ENCODE results near the gene SURF4.
"Not testable (repeated sequence)": the region's sequence is repeated elsewhere in the genome, so short reads cannot be mapped to it uniquely, and the experiment has no call there.

SURF4 gene

DNA sequence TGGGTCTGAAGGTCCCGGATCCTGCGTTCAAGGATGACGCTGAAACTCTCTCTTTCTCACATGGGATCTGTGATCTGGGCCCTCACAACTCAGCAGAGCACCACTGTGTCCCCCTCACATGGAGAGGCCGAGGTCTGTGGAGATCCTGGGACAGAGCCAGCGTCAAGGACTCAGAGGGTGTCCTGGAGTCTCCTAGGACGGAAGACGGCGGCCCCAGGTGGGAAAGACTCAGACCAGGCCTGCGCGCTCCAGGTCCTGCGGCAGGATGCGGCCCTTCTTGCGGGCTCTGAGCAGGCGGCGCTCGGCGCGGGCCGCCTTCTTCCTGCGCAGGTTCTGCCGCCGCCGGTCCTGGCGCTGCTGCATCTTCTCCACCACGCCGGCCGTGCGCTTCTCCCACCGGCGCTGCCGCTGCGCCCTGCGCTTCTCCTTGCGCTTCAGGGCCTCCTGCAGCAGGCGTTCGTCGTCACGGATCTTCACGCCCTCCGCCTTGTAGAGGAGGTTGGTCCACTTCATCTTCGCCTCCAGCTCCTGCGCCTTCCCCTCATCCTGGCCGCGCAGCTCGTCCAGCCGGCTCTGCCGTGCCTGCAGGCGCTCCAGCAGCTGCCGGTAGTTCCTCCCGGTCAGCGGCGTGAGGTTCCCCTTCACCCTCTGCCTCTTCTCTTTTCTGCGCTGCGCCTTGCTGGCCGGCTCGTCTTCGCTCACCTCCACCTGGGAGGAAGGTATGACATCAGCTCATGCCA lies 44.0 kb downstream of the SURF4 start:
- DNase-seq: no peak

DNA sequence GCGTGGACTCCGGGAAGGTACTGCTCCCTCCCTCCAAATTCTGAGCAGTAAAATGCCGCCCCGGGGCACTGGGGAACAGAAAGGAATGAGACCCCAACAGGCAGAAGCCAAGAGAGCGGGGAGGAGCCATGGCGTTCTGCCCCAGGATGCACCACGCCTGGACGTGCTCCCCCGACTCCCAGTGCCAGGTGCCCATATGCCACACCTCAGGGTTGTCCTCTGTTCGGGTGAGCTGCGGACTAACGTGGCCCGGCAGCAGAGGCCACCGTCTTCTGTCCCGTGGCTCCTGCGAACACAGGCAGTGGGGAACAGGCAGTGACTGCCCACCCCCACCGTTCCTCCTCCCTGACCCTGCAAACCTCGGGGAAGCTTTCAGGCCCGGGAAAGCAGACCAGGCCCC lies 44.6 kb downstream of the SURF4 start:
- DNase-seq: no peak

DNA sequence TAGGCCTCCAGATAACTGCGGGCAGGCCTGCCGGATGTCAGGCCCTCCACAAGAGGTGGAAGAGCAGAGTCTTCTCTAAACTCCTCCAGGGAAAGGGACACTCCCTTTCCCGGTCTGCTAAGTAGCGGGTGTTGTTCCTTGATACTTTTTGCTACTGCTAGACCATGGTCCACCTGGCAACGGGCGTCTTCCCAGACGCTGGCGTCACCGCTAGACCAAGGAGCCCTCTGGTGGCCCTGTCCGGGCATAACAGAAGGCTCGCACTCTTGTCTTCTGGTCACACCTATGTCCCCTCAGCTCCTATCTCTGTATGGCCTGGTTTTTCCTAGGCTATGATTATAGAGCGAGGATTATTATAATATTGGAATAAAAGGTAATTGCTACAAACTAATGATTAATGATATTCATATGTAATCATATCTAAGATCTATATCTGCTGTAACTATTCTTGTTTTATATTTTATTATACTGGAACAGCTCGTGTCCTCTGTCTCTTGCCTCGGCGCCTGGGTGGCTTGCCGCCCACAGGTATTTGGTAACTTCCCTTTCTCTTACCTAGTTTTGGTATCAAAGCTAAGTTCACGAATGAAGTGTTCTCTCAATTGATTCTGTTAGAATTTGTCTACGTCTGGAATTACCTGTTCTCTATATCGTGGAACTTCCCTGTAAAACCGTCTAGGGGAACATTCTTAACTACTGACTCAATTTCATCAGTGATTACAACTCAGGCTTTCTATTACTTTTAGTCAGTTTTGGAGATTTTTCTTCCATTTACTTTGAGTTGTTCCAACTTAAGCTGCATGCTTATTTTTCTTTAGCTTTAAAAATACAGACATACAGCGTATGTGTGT lies 46.3 kb downstream of the SURF4 start:
- not testable (repeated sequence) for DNase-seq

DNA sequence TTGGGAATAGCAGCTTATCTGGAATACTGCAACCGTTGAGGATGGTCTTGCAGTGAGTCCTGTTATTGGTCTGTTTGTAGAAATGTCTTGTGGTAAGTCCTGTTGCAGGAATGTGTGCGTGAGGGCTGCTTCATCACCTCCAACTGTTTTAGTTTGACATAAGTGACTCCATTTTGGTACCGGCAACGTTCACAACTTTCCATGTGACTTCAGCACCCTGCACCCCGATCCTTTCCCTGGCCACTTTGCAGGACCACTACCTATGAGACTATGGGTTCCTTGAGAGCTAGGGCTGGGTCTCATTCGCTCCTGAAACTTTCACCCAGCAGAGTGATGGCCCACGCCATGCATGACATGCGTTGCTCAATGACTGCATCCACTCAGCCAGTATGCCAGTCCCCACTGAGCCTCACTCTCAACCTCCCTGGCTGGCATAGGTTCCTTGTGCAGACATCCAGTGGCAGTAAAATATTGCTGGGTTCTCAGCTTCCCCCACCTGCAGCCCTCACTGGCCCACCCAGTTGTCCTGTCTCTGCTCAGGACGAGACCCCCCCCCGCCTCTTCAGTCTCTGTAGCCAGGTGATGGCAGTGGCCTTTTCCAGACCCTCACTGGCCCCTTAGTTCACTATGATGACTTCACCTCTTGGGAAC lies 47.9 kb downstream of the SURF4 start:
- DNase-seq: no peak

DNA sequence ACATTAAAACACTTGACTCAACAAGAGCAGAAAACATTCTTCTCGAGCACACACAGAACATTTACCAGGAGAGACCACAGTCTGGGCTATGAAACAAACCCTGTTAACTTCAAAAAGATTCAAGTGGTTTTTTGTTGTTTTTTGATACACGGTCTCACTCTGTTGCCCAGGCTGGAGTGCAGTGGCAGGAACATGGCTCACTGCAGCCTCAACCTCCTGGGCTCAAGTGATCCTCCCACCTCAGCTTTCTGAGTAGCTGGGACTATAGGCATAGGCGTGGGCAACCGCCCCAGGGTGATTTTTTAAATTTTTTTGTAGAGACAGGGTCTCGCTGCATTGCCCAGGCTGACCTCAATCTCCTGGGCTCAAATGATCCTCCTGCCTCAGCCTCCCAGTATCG lies 48.8 kb downstream of the SURF4 start:
- not testable (repeated sequence) for DNase-seq

DNA sequence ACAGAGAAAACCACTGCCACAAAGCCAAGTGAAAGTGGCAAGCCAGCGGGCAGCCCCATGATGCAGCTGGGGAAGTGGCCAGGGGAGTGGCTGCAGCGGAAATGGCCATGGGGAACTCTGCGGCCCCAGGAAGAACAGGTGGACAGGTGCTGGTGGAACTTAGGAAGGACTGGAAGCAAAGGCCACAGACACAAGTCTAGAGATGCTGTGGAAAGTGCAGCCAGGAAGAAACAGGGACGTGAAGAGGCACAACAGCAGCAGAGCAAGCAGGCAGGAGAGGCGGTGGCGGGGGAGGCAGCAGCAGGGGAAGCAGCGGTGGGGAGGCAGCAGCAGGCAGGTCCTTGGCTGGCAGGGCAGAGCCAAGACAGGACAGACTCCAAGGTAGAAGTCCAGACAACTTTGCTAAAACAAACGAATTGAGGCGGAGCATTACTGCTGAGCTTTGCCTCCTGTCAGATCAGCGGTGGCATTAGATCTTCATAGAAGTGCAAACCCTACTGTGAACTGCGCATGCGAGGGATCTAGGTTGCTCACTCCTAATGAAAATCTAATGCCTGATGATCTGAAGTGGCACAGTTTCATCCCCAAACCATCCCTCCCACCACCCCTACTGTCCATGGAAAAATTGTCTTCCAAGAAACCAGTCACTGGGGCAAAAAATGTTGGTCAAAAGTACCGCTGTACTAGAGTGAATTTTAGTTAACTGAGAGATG lies 51.7 kb downstream of the SURF4 start:
- DNase-seq: no peak

DNA sequence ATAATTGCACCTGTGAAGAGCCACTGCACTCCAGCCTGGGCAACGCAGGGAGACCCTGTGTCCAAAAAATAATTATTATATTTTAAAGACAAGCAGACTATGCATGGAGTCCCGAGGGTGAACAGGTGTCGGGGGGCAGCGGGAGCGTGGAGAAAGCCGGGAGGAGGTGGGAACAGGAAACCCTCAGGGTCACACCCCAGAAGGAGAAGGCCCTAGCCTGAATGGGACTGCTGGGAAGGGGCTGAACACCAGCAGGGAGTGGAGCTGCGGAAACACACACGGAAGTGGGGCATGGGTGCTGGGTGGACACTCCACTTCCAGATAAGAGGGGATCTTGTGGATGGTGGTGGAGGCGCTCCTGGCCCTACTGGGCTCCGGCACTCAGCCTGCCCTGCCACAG lies 52.6 kb downstream of the SURF4 start:
- DNase-seq: no peak

DNA sequence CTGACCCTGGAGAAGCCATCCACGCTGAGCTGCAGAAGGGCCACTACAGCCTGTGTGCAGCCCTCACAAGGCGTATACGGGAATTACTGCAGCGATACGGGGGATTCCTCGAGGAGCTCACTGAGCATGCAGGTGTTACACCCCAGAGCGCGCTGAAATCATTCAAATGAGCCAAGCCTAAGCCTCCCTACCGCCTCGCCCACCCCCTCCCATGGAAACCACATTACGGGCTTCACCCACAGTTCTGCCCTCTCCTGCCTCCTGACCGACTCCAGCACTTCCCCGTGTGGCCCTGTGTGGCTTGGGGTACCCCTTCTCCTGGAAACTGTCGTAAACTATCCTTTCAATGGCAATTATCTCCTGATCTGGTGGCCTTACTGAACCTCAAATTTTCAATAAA lies 53.2 kb downstream of the SURF4 start:
- DNase-seq: no peak

DNA sequence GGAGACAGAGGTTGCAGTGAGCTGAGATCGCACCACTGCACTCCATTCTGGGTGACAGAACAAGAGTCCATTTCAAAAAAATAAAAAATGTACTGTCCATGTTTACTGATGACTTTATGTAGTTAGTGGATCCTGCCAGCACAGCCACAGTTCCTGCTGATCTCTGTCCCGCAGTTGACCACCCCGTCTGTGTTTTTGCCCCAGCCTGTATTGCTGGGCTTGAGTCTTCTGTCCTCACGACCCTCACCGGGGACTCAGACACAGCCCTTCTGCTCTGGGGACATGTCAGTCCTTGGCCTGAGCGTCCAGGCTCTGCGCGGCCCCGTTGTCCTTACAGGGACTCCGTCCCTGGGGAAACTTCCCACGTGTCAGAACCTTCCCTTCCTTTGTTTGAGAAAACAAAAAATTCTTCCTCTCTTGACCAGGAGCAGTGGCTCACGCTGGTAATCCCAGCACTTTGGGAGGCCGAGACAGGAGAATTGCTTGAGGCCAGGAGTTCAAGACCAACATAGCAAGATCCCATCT lies 54.4 kb downstream of the SURF4 start:
- DNase-seq: no peak

DNA sequence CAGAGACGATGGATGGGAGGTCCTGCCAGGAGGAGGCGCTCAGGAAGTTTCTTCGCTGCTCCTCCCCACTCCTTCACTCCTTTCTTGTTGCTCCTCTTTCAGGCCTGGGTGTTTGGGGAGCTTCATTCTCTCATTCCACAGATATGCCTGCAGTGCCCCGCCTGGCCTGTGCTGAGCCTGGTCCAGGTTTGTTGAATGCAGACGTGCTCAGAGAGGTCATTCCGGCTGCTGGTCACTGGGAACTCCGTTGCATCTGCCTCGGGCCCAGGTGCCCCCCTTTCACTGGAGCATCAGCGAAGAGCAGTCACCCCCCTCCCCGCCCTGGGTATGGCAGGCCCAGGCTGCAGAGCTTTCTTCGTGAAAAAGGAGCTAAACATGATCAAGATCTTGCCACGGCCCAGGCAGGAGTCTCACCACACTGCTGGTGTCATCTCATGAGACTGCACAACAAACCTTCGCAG lies 55.4 kb downstream of the SURF4 start:
- DNase-seq: no peak

DNA sequence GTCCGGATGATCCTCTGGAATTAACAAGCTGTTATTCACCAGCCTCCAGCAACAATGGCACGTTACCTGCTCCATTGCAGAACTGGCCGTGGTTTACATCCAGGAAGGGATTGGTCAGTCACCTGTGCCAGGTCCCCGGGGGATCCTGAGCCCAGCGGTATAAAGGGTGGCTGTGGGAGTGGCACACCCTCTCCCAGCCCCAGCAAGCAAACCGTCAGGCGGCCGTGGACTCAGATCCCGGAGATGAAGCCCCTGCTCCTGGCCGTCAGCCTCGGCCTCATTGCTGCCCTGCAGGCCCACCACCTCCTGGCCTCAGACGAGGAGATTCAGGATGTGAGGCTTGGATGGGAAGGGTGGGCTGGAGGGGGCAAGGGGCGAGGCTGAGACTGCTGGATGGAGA lies 58.3 kb downstream of the SURF4 start:
- not testable (repeated sequence) for DNase-seq

DNA sequence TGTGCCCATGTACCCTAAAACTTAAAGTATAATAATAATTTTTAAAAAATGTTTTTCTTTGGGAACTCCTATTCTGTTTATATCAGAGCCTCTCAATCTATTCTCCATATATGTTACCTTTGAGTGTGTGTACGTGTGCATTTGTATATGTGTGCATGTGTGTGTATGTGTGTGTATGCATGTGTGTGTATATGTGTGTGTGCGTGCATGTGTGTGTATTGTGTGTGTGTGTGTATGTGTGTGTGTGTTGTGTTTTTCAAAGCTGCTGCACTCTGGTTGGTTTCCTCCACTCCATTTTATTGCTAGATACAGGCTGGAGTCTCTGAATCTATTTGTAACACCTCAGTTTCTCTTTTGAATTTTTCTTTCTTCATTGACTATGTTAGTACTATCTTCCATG lies 59.9 kb downstream of the SURF4 start:
- DNase-seq: no peak

All from central memory CD4-positive, alpha-beta T cell (primary cell).